H1 (cell line): Measurements from ENCODE around the gene UIMC1. TPM values are rescaled to one million over a fixed set of nuclear protein-coding genes. Genes with fewer than 3 reads are reported as not detected.

ENCODE experiments used
- CTCF ChIA-PET: fragments of 300-600 bp; sonication (Branson Sonifier 250); formaldehyde crosslinking; loops from one replicate; lab custom pipeline; 2021; ENCODE audit not compliant: partially characterized antibody; lab: Charles Lee
- POLR2A ChIA-PET: fragments of 300-600 bp; sonication (Branson Sonifier 250); formaldehyde crosslinking; loops from one replicate; lab custom pipeline; 2021; ENCODE audit warnings: inconsistent platforms; ENCODE audit not compliant: partially characterized antibody; lab: Charles Lee
- DNase-seq, 2 experiments: peaks; one replicate each; pipeline versions ENCODE4 v3.0.0 to v3.0.0-alpha.2; 2010 to 2022; ENCODE audit warnings: low spot score in 2 of 2, low read depth in 1 of 2, mixed read lengths in 1 of 2
- FAIRE-seq: peaks from 2 replicates; lab custom pipeline; 2011; peaks lifted over from hg19 to GRCh38; lab: Jason Lieb, UNC
- H2AFZ ChIP-seq: 2 replicates; pipeline ENCODE4 v1.8.1; 2012; ENCODE audit warnings: low read length, inconsistent platforms
- H2AK5ac ChIP-seq: 2 replicates; pipeline ENCODE4 v1.6.1; 2013; ENCODE audit warnings: low read depth, low read length
- H2BK120ac ChIP-seq: replicated peaks from 2 replicates; pipeline ENCODE3; 2013; ENCODE audit warnings: low read depth, low read length, inconsistent platforms
- H2BK12ac ChIP-seq: 2 replicates; pipeline ENCODE4 v1.6.1; 2013; ENCODE audit warnings: low read depth, low read length
- H2BK15ac ChIP-seq: 2 replicates; pipeline ENCODE4 v1.6.1; 2013; ENCODE audit warnings: low read length
- H2BK20ac ChIP-seq: 2 replicates; pipeline ENCODE4 v1.6.1; 2013; ENCODE audit warnings: low read length
- H2BK5ac ChIP-seq: 2 replicates; pipeline ENCODE4 v1.6.1; 2013; ENCODE audit warnings: low read depth, low read length
- H3K14ac ChIP-seq: 2 replicates; pipeline ENCODE4 v1.6.1; 2013; ENCODE audit warnings: inconsistent platforms; ENCODE audit not compliant: insufficient read length
- H3K18ac ChIP-seq: 2 replicates; pipeline ENCODE4 v1.6.1; 2013; ENCODE audit warnings: low read length; ENCODE audit errors: extremely low read depth
- H3K23ac ChIP-seq: 2 replicates; pipeline ENCODE4 v1.6.1; 2013; ENCODE audit warnings: inconsistent platforms; ENCODE audit not compliant: insufficient read length
- H3K23me2 ChIP-seq: 2 replicates; pipeline ENCODE4 v1.6.1; 2013; ENCODE audit warnings: low read depth, low read length
- H3K27ac ChIP-seq: 2 replicates; pipeline ENCODE4 v1.6.1; 2011; ENCODE audit warnings: low read depth, low read length, inconsistent platforms
- H3K27me3 ChIP-seq, 4 experiments: replicated peaks in 1 of 4; 1 replicate in 1 of 4; 2 replicates in 3 of 4; pipeline versions ENCODE4 v1.6.1 to v1.8.1; 2011 to 2013; ENCODE audit warnings: low read length in 3 of 4, mild to moderate bottlenecking in 3 of 4, inconsistent platforms in 2 of 4, mixed read lengths in 2 of 4, moderate library complexity in 1 of 4; ENCODE audit not compliant: control insufficient read depth in 3 of 4, insufficient read depth in 3 of 4; ENCODE audit errors: extremely low read depth in 1 of 4
- H3K36me3 ChIP-seq, 4 experiments: 2 replicates each; pipeline versions ENCODE4 v1.6.1 to v1.8.1; 2011 to 2013; ENCODE audit warnings: mild to moderate bottlenecking in 4 of 4, low read length in 3 of 4, moderate library complexity in 2 of 4, control low read depth in 1 of 4, inconsistent platforms in 1 of 4; ENCODE audit not compliant: insufficient read depth in 4 of 4, control insufficient read depth in 2 of 4
- H3K4ac ChIP-seq: replicated peaks from 2 replicates; pipeline ENCODE3; 2013; ENCODE audit warnings: low read length, low read depth, mixed read lengths, inconsistent platforms; ENCODE audit not compliant: insufficient read length
- H3K4me1 ChIP-seq, 4 experiments: replicated peaks in 1 of 4; 1 replicate in 1 of 4; 2 replicates in 3 of 4; pipeline versions ENCODE4 v1.6.1 to v1.8.1; 2011 to 2013; ENCODE audit warnings: low read length in 3 of 4, inconsistent platforms in 2 of 4, mixed read lengths in 1 of 4; ENCODE audit not compliant: insufficient read depth in 4 of 4, control insufficient read depth in 3 of 4
- H3K4me2 ChIP-seq, 2 experiments: 2 replicates each; pipeline versions ENCODE4 v1.6.1 to v1.8.1; 2011 to 2013; ENCODE audit warnings: low read depth in 2 of 2, low read length in 2 of 2, control low read depth in 1 of 2, inconsistent platforms in 1 of 2, mild to moderate bottlenecking in 1 of 2; ENCODE audit not compliant: insufficient read depth in 1 of 2
- H3K4me3 ChIP-seq, 4 experiments: fragments of 200-600, 300-600 bp in 1 of 4; sonication (generic), shearing (Covaris generic), sonication (Bioruptor Twin) in 1 of 4; 2 replicates each; pipeline versions ENCODE4 v1.5.1 to v1.8.1; 2011 to 2016; ENCODE audit warnings: low read length in 4 of 4, low read depth in 3 of 4, control low read depth in 2 of 4, inconsistent platforms in 2 of 4, mild to moderate bottlenecking in 2 of 4, mixed read lengths in 1 of 4, moderate library complexity in 1 of 4; ENCODE audit not compliant: insufficient read depth in 2 of 4; ENCODE audit errors: extremely low read depth in 1 of 4
- H3K56ac ChIP-seq: replicated peaks from 2 replicates; pipeline ENCODE3; 2013; ENCODE audit warnings: low read depth, mild to moderate bottlenecking, mixed read lengths, low read length, inconsistent platforms; ENCODE audit not compliant: insufficient read length
- H3K79me1 ChIP-seq: 2 replicates; pipeline ENCODE4 v1.6.1; 2013; ENCODE audit warnings: low read depth, low read length, control low read depth
- H3K79me2 ChIP-seq, 2 experiments: 2 replicates each; pipeline versions ENCODE4 v1.6.1 to v1.8.1; 2012 to 2013; ENCODE audit warnings: low read length in 2 of 2, mild to moderate bottlenecking in 2 of 2, inconsistent platforms in 1 of 2; ENCODE audit not compliant: insufficient read depth in 2 of 2, control insufficient read depth in 1 of 2
- H3K9ac ChIP-seq, 4 experiments: replicated peaks in 1 of 4; 1 replicate in 1 of 4; 2 replicates in 3 of 4; pipeline versions ENCODE4 v1.6.1 to v1.8.1; 2011 to 2013; ENCODE audit warnings: low read depth in 3 of 4, low read length in 3 of 4, control low read depth in 2 of 4, mild to moderate bottlenecking in 2 of 4, moderate library complexity in 2 of 4, inconsistent platforms in 1 of 4; ENCODE audit errors: extremely low read depth in 1 of 4
- H3K9me3 ChIP-seq, 2 experiments: 2 replicates each; pipeline versions ENCODE4 v1.6.1 to v1.8.1; 2012 to 2013; ENCODE audit warnings: mild to moderate bottlenecking in 2 of 2, moderate library complexity in 2 of 2, control low read depth in 1 of 2, inconsistent platforms in 1 of 2, low read depth in 1 of 2, low read length in 1 of 2, mixed read lengths in 1 of 2; ENCODE audit not compliant: insufficient read depth in 2 of 2
- H4K20me1 ChIP-seq, 2 experiments: replicated peaks in 1 of 2; 2 replicates each; pipeline versions ENCODE3 to v1.8.1; 2011 to 2013; ENCODE audit warnings: inconsistent platforms in 2 of 2, low read length in 2 of 2, mild to moderate bottlenecking in 1 of 2; ENCODE audit not compliant: insufficient read depth in 2 of 2, control insufficient read depth in 1 of 2
- H4K5ac ChIP-seq: 2 replicates; pipeline ENCODE4 v1.6.1; 2013; ENCODE audit warnings: low read length, low read depth, mixed read lengths, inconsistent platforms; ENCODE audit not compliant: insufficient read length
- H4K8ac ChIP-seq: 2 replicates; pipeline ENCODE4 v1.8.0; 2013; ENCODE audit warnings: mild to moderate bottlenecking, moderate library complexity, low read length, inconsistent platforms; ENCODE audit not compliant: insufficient read depth; ENCODE audit errors: extremely low read depth
- H4K91ac ChIP-seq: replicated peaks from 2 replicates; pipeline ENCODE3; 2013; ENCODE audit warnings: low read length, mixed read lengths, inconsistent platforms; ENCODE audit not compliant: insufficient read length
- CBX8 ChIP-seq: fragments of 300-800, 300-1000 bp; sonication (generic); IDR thresholded peaks from 2 replicates; pipeline ENCODE4 v1.7.1; 2016; ENCODE audit warnings: low read depth, low read length, borderline replicate concordance
- EGR1 ChIP-seq: IDR thresholded peaks from 2 replicates; pipeline ENCODE4 v1.6.1; 2011; ENCODE audit warnings: low read depth, low read length, borderline replicate concordance
- EZH2 ChIP-seq: fragments of 200-600 bp; sonication (generic); IDR thresholded peaks from 2 replicates; pipeline ENCODE4 v1.7.1; 2012; ENCODE audit warnings: low read depth, mild to moderate bottlenecking, moderate library complexity, low read length, inconsistent platforms; ENCODE audit not compliant: severe bottlenecking
- JUN ChIP-seq: IDR thresholded peaks from 2 replicates; pipeline ENCODE4 v1.6.1; 2011; ENCODE audit warnings: low read depth, mild to moderate bottlenecking, improper control_type of control experiment, low read length
- NANOG ChIP-seq: IDR thresholded peaks from 2 replicates; pipeline ENCODE4 v1.6.1; 2011; ENCODE audit warnings: low read length, low read depth, mild to moderate bottlenecking, inconsistent platforms; ENCODE audit not compliant: insufficient read depth, poor library complexity, severe bottlenecking
- RBBP5 ChIP-seq: IDR thresholded peaks from 2 replicates; pipeline ENCODE4 v1.7.1; 2012; ENCODE audit warnings: low read depth, mild to moderate bottlenecking, inconsistent platforms, low read length, moderate library complexity, borderline replicate concordance
- RNF2 ChIP-seq: fragments of 200-900, 300-1000 bp; sonication (generic); IDR thresholded peaks from 2 replicates; pipeline ENCODE4 v1.7.1; 2016; ENCODE audit warnings: borderline replicate concordance, low read depth, mild to moderate bottlenecking, antibody characterized with exemption, low read length; ENCODE audit not compliant: poor library complexity, severe bottlenecking; ENCODE audit errors: missing control alignments
- SAP30 ChIP-seq: fragments of 300-600 bp; sonication (generic); IDR thresholded peaks from 2 replicates; pipeline ENCODE4 v1.7.1; 2012; ENCODE audit warnings: low read length, moderate library complexity, mild to moderate bottlenecking, inconsistent platforms; ENCODE audit not compliant: insufficient read depth, insufficient replicate concordance
- WGBS, 2 experiments: shearing (Covaris generic) in 1 of 2; methylation state at CpG; one replicate each; pipeline versions ENCODE4 v1.1.6 to v1.1.7; 2013 to 2015; ENCODE audit warnings: low lambda C conversion rate in 2 of 2, mixed read lengths in 2 of 2, inconsistent platforms in 1 of 2, low coverage in 1 of 2, missing lambda C conversion rate in 1 of 2; ENCODE audit not compliant: insufficient replicate concordance in 2 of 2, insufficient coverage in 1 of 2, insufficient read length in 1 of 2; ENCODE audit errors: extremely low coverage in 1 of 2, missing lambda C conversion rate in 1 of 2; 5-methylcytosine and 5-hydroxymethylcytosine counted together
- polyA plus RNA-seq, 7 experiments: library from polyadenylated mRNA; depleted of rRNA in 3 of 7; stranded (reverse) in 5 of 7; unstranded in 2 of 7; fragments of >200 nt in 5 of 7; fragments of 200-250 nt in 2 of 7; gene quantifications; 1 replicate in 5 of 7; 2 replicates in 1 of 7; 4 replicates in 1 of 7; pipeline versions ENCODE4 v1.2.1 to v1.2.3, GENCODE V29; 2011 to 2013; ENCODE audit warnings: missing spikeins in 2 of 7, mixed read lengths in 2 of 7
- total RNA-seq: library from RNA; stranded (reverse); fragmentation: NEBNext Ultra II Directional; extraction: Animal tissue kit (Norgen Biotek cat#: 25700); gene quantifications from 2 replicates; pipeline ENCODE4 v1.2.1, GENCODE V29; 2021
- TF ChIP-seq, protein P1 (sequence below): IDR thresholded peaks from 2 replicates; pipeline ENCODE4 v1.6.1; 2011; ENCODE audit warnings: low read length, improper control_type of control experiment
- TF ChIP-seq, protein P2 (sequence below): IDR thresholded peaks from 2 replicates; pipeline ENCODE4 v1.6.1; 2012; ENCODE audit warnings: inconsistent platforms

The UIMC1 gene
- total and polyA plus RNA-seq, 2 of the 8 experiments (the other 6 are each of a cell fraction or from before 2014, with no cell fraction given): 12.8 to 43.7 TPM

DNA sequence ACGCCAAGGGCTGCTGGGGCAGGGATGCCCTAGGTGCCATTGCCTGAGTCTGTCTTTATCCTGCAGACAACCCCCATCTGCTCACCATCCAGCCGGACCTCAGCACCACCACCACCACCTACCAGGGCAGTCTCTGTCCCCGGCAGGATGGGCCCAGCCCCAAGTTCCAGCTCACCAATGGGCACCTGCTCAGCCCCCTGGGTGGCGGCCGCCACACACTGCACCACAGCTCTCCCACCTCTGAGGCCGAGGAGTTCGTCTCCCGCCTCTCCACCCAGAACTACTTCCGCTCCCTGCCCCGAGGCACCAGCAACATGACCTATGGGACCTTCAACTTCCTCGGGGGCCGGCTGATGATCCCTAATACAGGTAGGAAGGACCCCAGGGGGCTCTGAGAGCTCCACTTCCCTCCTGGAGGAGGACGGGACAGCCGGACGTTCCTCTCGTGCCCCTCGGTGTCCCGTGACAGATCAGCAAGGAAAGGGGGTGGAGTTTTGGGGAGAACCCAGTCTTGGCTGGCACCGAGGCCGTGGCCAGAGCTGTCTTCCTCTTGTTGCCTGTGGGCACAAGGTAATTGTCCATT is 132.3 kb downstream of the UIMC1 start:
- H3K36me3 ChIP-seq: no peaks in the 10 kb centered on the region
- no peak overlapping the region for H2AFZ ChIP-seq
- no peak overlapping the region for H2BK20ac ChIP-seq
- H4K20me1 ChIP-seq: no peaks in the 10 kb centered on the region
- no peak for DNase-seq
- no peak overlapping the region for H3K4me3 ChIP-seq
- no peak for FAIRE-seq
- H3K4me2 ChIP-seq: no peak overlapping the region
- no peak overlapping the region for H2BK12ac ChIP-seq
- H4K91ac ChIP-seq: no peak overlapping the region
- H2BK120ac ChIP-seq: no peak overlapping the region
- H3K23me2 ChIP-seq: no peaks in the 10 kb centered on the region
- no peaks in the 10 kb centered on the region for H3K79me2 ChIP-seq
- no peak overlapping the region for H3K9ac ChIP-seq
- no peaks in the 10 kb centered on the region for H3K79me1 ChIP-seq
- no peak overlapping the region for H3K18ac ChIP-seq
- no peaks in the 10 kb centered on the region for H3K9me3 ChIP-seq
- H2AK5ac ChIP-seq: no peak overlapping the region
- peak overlapping the region; percentile 51; the same call in 1 of the 2 replicates for H4K8ac ChIP-seq
- H3K27me3 ChIP-seq: no peaks in the 10 kb centered on the region
- CTCF ChIA-PET: interaction anchor here (0.7 to 7.2 kb wide), 11 partner anchors 8 to 213 kb away, joined by 3 to 39 read pairs (median 5); no protein-coding TSS in a partner anchor
- no peak overlapping the region for H4K5ac ChIP-seq
- 90% methylated on average over 20 of the region's 20 CpGs; no CpG with 5 or more reads in 1 of the 2 experiments for WGBS, 2 experiments
- H3K4me1 ChIP-seq: peaks cover 0 to 6% (median 1%) of the 10 kb centered on the region in 4 experiments; a peak in 4 of 7 replicates
- H2BK15ac ChIP-seq: no peak overlapping the region
- no peak overlapping the region for H3K14ac ChIP-seq
- H2BK5ac ChIP-seq: no peak overlapping the region
- no peak overlapping the region for H3K27ac ChIP-seq
- POLR2A ChIA-PET: interaction anchor here (1.3 to 1.6 kb wide), 2 partner anchors 8 to 11 kb away, joined by 5 to 6 read pairs; no protein-coding TSS in a partner anchor
- H3K56ac ChIP-seq: no peak overlapping the region
- no peak overlapping the region for H3K23ac ChIP-seq
- H3K4ac ChIP-seq: no peak overlapping the region
- TF ChIP-seq RBBP5 (no peak), EGR1 (no peak), RNF2 (no peak), EZH2 (no peak), NANOG (no peak), JUN (no peak), SAP30 (no peak), CBX8 (no peak)
- TF ChIP-seq, protein P1, sequence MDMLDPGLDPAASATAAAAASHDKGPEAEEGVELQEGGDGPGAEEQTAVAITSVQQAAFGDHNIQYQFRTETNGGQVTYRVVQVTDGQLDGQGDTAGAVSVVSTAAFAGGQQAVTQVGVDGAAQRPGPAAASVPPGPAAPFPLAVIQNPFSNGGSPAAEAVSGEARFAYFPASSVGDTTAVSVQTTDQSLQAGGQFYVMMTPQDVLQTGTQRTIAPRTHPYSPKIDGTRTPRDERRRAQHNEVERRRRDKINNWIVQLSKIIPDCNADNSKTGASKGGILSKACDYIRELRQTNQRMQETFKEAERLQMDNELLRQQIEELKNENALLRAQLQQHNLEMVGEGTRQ: no peak
- TF ChIP-seq, protein P2, sequence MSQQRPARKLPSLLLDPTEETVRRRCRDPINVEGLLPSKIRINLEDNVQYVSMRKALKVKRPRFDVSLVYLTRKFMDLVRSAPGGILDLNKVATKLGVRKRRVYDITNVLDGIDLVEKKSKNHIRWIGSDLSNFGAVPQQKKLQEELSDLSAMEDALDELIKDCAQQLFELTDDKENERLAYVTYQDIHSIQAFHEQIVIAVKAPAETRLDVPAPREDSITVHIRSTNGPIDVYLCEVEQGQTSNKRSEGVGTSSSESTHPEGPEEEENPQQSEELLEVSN: no peak
